NCI-H187 treated with DMSO at 0.1 percent for 48 hours (cell line): ENCODE results near the gene SLC22A12.

ENCODE experiments used
- DNase-seq: peaks from one replicate; lab custom pipeline; 2025; lab: John Stamatoyannopoulos, UW

The SLC22A12 gene

GRCh38 chr11:64624883-64625481 lies 34.0 kb downstream of the SLC22A12 start:
- no peak for DNase-seq

GRCh38 chr11:64626637-64627036 lies 35.6 kb downstream of the SLC22A12 start:
- DNase-seq: no peak

- DNase-seq: no peak
Observed at GRCh38 chr11:64627371-64627770, 36.4 kb downstream of the SLC22A12 start.

GRCh38 chr11:64628596-64628995 lies 37.6 kb downstream of the SLC22A12 start:
- no peak for DNase-seq

GRCh38 chr11:64629103-64629502 lies 38.1 kb downstream of the SLC22A12 start:
- no peak for DNase-seq

GRCh38 chr11:64629796-64630562 lies 39.0 kb downstream of the SLC22A12 start:
- no peak for DNase-seq

- no peak for DNase-seq
Observed at GRCh38 chr11:64631675-64632074, 40.7 kb downstream of the SLC22A12 start.

GRCh38 chr11:64632237-64632636 lies 41.2 kb downstream of the SLC22A12 start:
- DNase-seq: no peak

- no peak for DNase-seq
Observed at GRCh38 chr11:64632654-64633053, 41.6 kb downstream of the SLC22A12 start.

GRCh38 chr11:64633555-64634159 lies 42.6 kb downstream of the SLC22A12 start:
- DNase-seq: no peak

- DNase-seq: no peak
Observed at GRCh38 chr11:64637334-64638017, 46.5 kb downstream of the SLC22A12 start.

GRCh38 chr11:64638018-64638665 lies 47.1 kb downstream of the SLC22A12 start:
- DNase-seq: no peak

- no peak for DNase-seq
Observed at GRCh38 chr11:64638829-64639228, 47.8 kb downstream of the SLC22A12 start.

- DNase-seq: no peak
Observed at GRCh38 chr11:64639885-64640284, 48.9 kb downstream of the SLC22A12 start.

- DNase-seq: no peak
Observed at GRCh38 chr11:64641596-64642417, 50.8 kb downstream of the SLC22A12 start.

GRCh38 chr11:64642418-64642735 lies 51.4 kb downstream of the SLC22A12 start:
- DNase-seq: no peak

GRCh38 chr11:64642871-64643255 lies 51.8 kb downstream of the SLC22A12 start:
- DNase-seq: no peak

- no peak for DNase-seq
Observed at GRCh38 chr11:64643256-64643881, 52.3 kb downstream of the SLC22A12 start.

GRCh38 chr11:64643920-64644646 lies 53.1 kb downstream of the SLC22A12 start:
- no peak for DNase-seq

GRCh38 chr11:64644647-64645275 lies 53.7 kb downstream of the SLC22A12 start:
- DNase-seq: no peak
